ENCODE results near the gene GSKIP.

DNA sequence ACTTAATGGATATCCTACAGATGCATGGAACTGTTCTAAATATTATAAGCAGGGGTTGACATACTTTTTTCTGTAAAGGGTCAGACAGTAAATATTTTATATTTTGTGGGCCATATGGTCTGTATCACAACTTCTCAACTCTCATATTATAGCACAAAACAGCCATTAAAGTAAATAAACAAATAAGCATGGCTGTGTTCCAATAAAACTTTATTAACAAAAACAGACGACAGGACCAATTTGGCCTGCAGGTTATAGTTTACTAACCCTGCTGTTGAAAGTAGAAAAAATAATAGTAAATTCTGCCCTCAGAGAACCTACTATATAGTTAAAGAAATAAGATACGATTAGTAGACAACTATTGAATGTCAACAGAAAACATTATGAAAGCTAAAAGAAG lies 17.7 kb upstream of the GSKIP start:
- TF ChIP-seq CTCF (IDR thresholded peaks at IDR 0.05 in 4 of 5, conservative IDR thresholded peaks at IDR 0.05 in 1 of 5) (no peak), POLR2A (IDR thresholded peaks at IDR 0.05) (no peak)

Data from gastrocnemius medialis (tissue), 4 donors.